GM12872 (cell line): ENCODE data around the gene LBHD1.

ENCODE experiments used
- CTCF ChIP-seq: IDR thresholded peaks from 3 replicates; pipeline ENCODE4 v1.5.1; 2011; ENCODE audit warnings: low read depth, mild to moderate bottlenecking, low read length, moderate library complexity; ENCODE audit not compliant: insufficient read depth

Gene LBHD1

GRCh38 chr11:62665075-62665598, 6.9 kb downstream of the LBHD1 start, which contains the start of the genes C11orf98 and CSKMT:
TSS of gene C11orf98 (minus strand) at chr11:62665210. CDS start at chr11:62665169, 41 bp downstream.
TSS of gene CSKMT (plus strand) at chr11:62665312. CDS start at chr11:62665880, 568 bp downstream.
- no peak for TF ChIP-seq CTCF

- no peak for TF ChIP-seq CTCF
Observed at GRCh38 chr11:62664405-62665074, 7.5 kb downstream of the LBHD1 start.

- no peak for TF ChIP-seq CTCF
Observed at GRCh38 chr11:62656796-62657429, 15.2 kb downstream of the LBHD1 start.

- TF ChIP-seq CTCF, result no peak
Observed at GRCh38 chr11:62654297-62654696, 17.8 kb downstream of the LBHD1 start.

GRCh38 chr11:62652161-62653006, 19.7 kb downstream of the LBHD1 start:
- no peak for TF ChIP-seq CTCF

- no peak for TF ChIP-seq CTCF
Observed at GRCh38 chr11:62649486-62649885, 22.6 kb downstream of the LBHD1 start.

GRCh38 chr11:62648967-62649364, 23.1 kb downstream of the LBHD1 start:
- no peak for TF ChIP-seq CTCF
